Left ventricle myocardium superior (tissue), 1 donor: ENCODE results near the gene OR4N5. TPM values are rescaled to one million over a fixed set of nuclear protein-coding genes. Genes with fewer than 3 reads are reported as not detected.

Experiments
- ATAC-seq: fragments of 200-7000 bp; cut with Tn5 transposase; one replicate; pipeline ENCODE4 v1.9.1; 2020; ENCODE audit warnings: mild to moderate bottlenecking, moderate library complexity
- DNase-seq: peaks from one replicate; pipeline ENCODE4 v3.0.0-alpha.2; 2020
- intact Hi-C: fragments of 100-400 bp; cut with micrococcal nuclease; formaldehyde crosslinking; loops from one replicate; pipeline ENCODE4 v1.11.0; 2022
- total RNA-seq: library from RNA; stranded (reverse); fragmentation: NEBNext Ultra II Directional; extraction: Animal tissue kit (Norgen Biotek cat#: 25700); gene quantifications from one replicate; pipeline ENCODE4 v1.2.1, GENCODE V29; 2021
- donor health status: DM: no; HTN: yes; CAD: no; lungs with severe emphysema.

OR4N5 gene
- total RNA-seq, 1 donor from 2014 or later = not detected

- intact Hi-C loops = no loop called here
- DNase-seq (no peak), ATAC-seq (no peak)
Measured at GRCh38 chr14:20191396-20191795, 52.8 kb downstream of the OR4N5 start.

- intact Hi-C loops = no loop called here
- DNase-seq = no peak
- ATAC-seq = no peak
Measured at GRCh38 chr14:20194101-20194500, 55.5 kb downstream of the OR4N5 start.

Other genes starting within 250 kb of the OR4N5 start
- gene OR4K5, start 218.2 kb upstream of the OR4N5 start, total RNA-seq = not detected
- not detected for gene OR4K1, start 207.9 kb upstream of the OR4N5 start, total RNA-seq
- not detected for gene OR4K15, start 163.2 kb upstream of the OR4N5 start, total RNA-seq
- not detected for gene OR4Q2, start 136.7 kb upstream of the OR4N5 start, total RNA-seq
- gene OR4K14, start 119.5 kb upstream of the OR4N5 start, total RNA-seq = not detected
- not detected for gene OR4K13, start 102.8 kb upstream of the OR4N5 start, total RNA-seq
- gene OR4L1, start 78.8 kb upstream of the OR4N5 start, total RNA-seq = not detected
- not detected for gene OR4K17, start 28.1 kb upstream of the OR4N5 start, total RNA-seq
- gene OR11G2, start 52.1 kb downstream of the OR4N5 start, total RNA-seq = not detected
- gene OR11H6, start 84.9 kb downstream of the OR4N5 start, total RNA-seq = not detected
- gene OR11H7, start 90.2 kb downstream of the OR4N5 start, total RNA-seq = not detected
- not detected for gene OR11H4, start 100.5 kb downstream of the OR4N5 start, total RNA-seq
- 11.8 TPM for gene TTC5, start 167.1 kb downstream of the OR4N5 start, total RNA-seq
- 43.9 TPM for gene CCNB1IP1, start 194.5 kb downstream of the OR4N5 start, total RNA-seq
- gene PARP2, start 204.8 kb downstream of the OR4N5 start, total RNA-seq = 17.5 TPM